Keratinocyte (primary cell): ENCODE data around the gene RIPOR2. TPM values are rescaled to one million over a fixed set of nuclear protein-coding genes. Genes with fewer than 3 reads are reported as not detected.

Experiments
- DNase-seq: peaks from one replicate; pipeline ENCODE4 v3.0.0-alpha.2; 2011; ENCODE audit warnings: low read depth, missing footprints, low spot score
- FAIRE-seq: peaks from 2 replicates; lab custom pipeline; 2011; peaks lifted over from hg19 to GRCh38; lab: Jason Lieb, UNC
- H2AFZ ChIP-seq: 2 replicates; pipeline ENCODE4 v1.6.0; 2012; ENCODE audit warnings: low read length, control low read depth, inconsistent platforms; ENCODE audit not compliant: control insufficient read depth
- H3K27ac ChIP-seq: 2 replicates; pipeline ENCODE4 v1.5.1; 2011; ENCODE audit warnings: low read length; ENCODE audit not compliant: control insufficient read depth, insufficient read depth
- H3K27me3 ChIP-seq: 3 replicates; pipeline ENCODE4 v1.6.0; 2011; ENCODE audit warnings: low read length; ENCODE audit not compliant: control insufficient read depth, insufficient read depth; ENCODE audit errors: extremely low read depth
- H3K36me3 ChIP-seq, 2 experiments: 2 replicates in 1 of 2; 3 replicates in 1 of 2; pipeline ENCODE4 v1.5.1; 2011; ENCODE audit warnings: low read length in 2 of 2, mild to moderate bottlenecking in 1 of 2; ENCODE audit not compliant: control insufficient read depth in 2 of 2, insufficient read depth in 2 of 2; ENCODE audit errors: extremely low read depth in 1 of 2
- H3K4me1 ChIP-seq: 3 replicates; pipeline ENCODE4 v1.5.1; 2011; ENCODE audit warnings: low read length; ENCODE audit not compliant: control insufficient read depth, insufficient read depth; ENCODE audit errors: extremely low read depth
- H3K4me2 ChIP-seq: 3 replicates; pipeline ENCODE4 v1.6.0; 2011; ENCODE audit warnings: low read depth, low read length; ENCODE audit not compliant: control insufficient read depth, insufficient read depth; ENCODE audit errors: extremely low read depth
- H3K4me3 ChIP-seq, 3 experiments: fragments of 200-600 bp in 1 of 3; sonication (generic) in 1 of 3; 2 replicates in 2 of 3; 3 replicates in 1 of 3; pipeline ENCODE4 v1.5.1; 2011 to 2016; ENCODE audit warnings: low read length in 3 of 3, mild to moderate bottlenecking in 3 of 3, control low read depth in 2 of 3, inconsistent platforms in 1 of 3, low read depth in 1 of 3, mixed read lengths in 1 of 3, mixed run types in 1 of 3, moderate library complexity in 1 of 3; ENCODE audit not compliant: control insufficient read depth in 2 of 3, insufficient read depth in 2 of 3; ENCODE audit errors: extremely low read depth in 1 of 3
- H3K79me2 ChIP-seq: 2 replicates; pipeline ENCODE4 v1.6.0; 2012; ENCODE audit warnings: low read length; ENCODE audit not compliant: control insufficient read depth, insufficient read depth
- H3K9ac ChIP-seq: 3 replicates; pipeline ENCODE4 v1.6.0; 2011; ENCODE audit warnings: low read length; ENCODE audit not compliant: control insufficient read depth, insufficient read depth; ENCODE audit errors: extremely low read depth
- H3K9me1 ChIP-seq: 3 replicates; pipeline ENCODE4 v1.6.0; 2011; ENCODE audit warnings: low read length; ENCODE audit not compliant: control insufficient read depth, insufficient read depth; ENCODE audit errors: extremely low read depth
- H3K9me3 ChIP-seq: 2 replicates; pipeline ENCODE4 v1.5.1; 2012; ENCODE audit warnings: low read depth, low read length; ENCODE audit not compliant: control insufficient read depth
- H4K20me1 ChIP-seq: 3 replicates; pipeline ENCODE4 v1.6.0; 2011; ENCODE audit warnings: low read length; ENCODE audit not compliant: control insufficient read depth, insufficient read depth; ENCODE audit errors: extremely low read depth
- EZH2 ChIP-seq: IDR thresholded peaks from one replicate; pipeline ENCODE4 v1.6.1; 2012; ENCODE audit warnings: inconsistent platforms, mild to moderate bottlenecking, low read length, moderate library complexity
- dilution Hi-C: fragments of 300-500 bp; cut with MboI; formaldehyde crosslinking; loops from one replicate; pipeline ENCODE4 v1.7.0; 2020; ENCODE audit warnings: low sequenced_read_pairs; ENCODE audit not compliant: extremely low pct_ligation_motif_present
- polyA plus RNA-seq, 5 experiments: library from polyadenylated mRNA; depleted of rRNA in 3 of 5; stranded (reverse) in 3 of 5; stranded (forward) in 1 of 5; unstranded in 1 of 5; fragments of >200 nt; gene quantifications; 1 replicate in 1 of 5; 2 replicates in 3 of 5; 3 replicates in 1 of 5; pipeline versions ENCODE4 v1.2.1 to v1.2.3, GENCODE V29; 2011 to 2012; ENCODE audit warnings: missing spikeins in 2 of 5, low read depth in 1 of 5, low replicate concordance in 1 of 5
- TF ChIP-seq, protein P1 (sequence below), 3 experiments: IDR thresholded peaks in 1 of 3; conservative IDR thresholded peaks in 1 of 3; optimal IDR thresholded peaks in 1 of 3; 2 replicates in 2 of 3; 3 replicates in 1 of 3; pipeline versions ENCODE3 to v1.5.1; 2011; ENCODE audit warnings: low read length in 3 of 3, mild to moderate bottlenecking in 3 of 3, moderate library complexity in 2 of 3, control low read depth in 1 of 3, inconsistent platforms in 1 of 3; ENCODE audit not compliant: insufficient read depth in 2 of 3; ENCODE audit errors: extremely low read depth in 1 of 3

RIPOR2 gene
- polyA plus RNA-seq, 1 donor (not counting 4 experiments of a cell fraction or from before 2014, with no cell fraction given), result 0.07 TPM

DNA sequence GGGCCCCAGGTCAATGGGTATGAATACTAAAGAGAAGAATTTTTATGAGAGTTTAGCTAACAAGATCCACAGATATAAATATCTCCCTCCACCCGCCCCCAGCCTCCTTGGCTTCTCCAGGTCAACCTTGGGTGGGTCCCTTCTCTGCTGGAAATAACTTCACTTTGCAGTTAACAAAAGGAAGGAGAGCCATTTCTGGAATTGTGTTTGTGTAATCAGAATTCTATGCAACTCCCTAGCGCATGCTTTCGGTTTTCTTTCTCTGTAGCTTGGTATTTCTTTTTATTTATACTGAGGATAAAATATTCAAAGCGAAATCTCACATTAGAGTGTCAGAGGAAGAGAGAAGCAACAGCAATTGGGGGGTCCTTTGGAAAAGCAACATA, 27.1 kb downstream of the RIPOR2 start:
- no peaks in the 10 kb centered on the region for H3K9me3 ChIP-seq
- FAIRE-seq (no peak), DNase-seq (no peak)
- no peak overlapping the region for H3K4me2 ChIP-seq
- no peaks in the 10 kb centered on the region for H3K36me3 ChIP-seq
- no peak overlapping the region for H3K27ac ChIP-seq
- H2AFZ ChIP-seq, result no peak overlapping the region
- dilution Hi-C loops, result no loop called here
- no peaks in the 10 kb centered on the region for H4K20me1 ChIP-seq
- peaks cover 60% of the 10 kb centered on the region for H3K27me3 ChIP-seq
- H3K9me1 ChIP-seq, result no peaks in the 10 kb centered on the region
- H3K4me3 ChIP-seq, result no peak overlapping the region
- no peaks in the 10 kb centered on the region for H3K79me2 ChIP-seq
- H3K4me1 ChIP-seq, result peaks cover 7% of the 10 kb centered on the region
- no peak for TF ChIP-seq EZH2
- TF ChIP-seq, protein P1, sequence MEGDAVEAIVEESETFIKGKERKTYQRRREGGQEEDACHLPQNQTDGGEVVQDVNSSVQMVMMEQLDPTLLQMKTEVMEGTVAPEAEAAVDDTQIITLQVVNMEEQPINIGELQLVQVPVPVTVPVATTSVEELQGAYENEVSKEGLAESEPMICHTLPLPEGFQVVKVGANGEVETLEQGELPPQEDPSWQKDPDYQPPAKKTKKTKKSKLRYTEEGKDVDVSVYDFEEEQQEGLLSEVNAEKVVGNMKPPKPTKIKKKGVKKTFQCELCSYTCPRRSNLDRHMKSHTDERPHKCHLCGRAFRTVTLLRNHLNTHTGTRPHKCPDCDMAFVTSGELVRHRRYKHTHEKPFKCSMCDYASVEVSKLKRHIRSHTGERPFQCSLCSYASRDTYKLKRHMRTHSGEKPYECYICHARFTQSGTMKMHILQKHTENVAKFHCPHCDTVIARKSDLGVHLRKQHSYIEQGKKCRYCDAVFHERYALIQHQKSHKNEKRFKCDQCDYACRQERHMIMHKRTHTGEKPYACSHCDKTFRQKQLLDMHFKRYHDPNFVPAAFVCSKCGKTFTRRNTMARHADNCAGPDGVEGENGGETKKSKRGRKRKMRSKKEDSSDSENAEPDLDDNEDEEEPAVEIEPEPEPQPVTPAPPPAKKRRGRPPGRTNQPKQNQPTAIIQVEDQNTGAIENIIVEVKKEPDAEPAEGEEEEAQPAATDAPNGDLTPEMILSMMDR (optimal IDR thresholded peaks at IDR 0.05 in 1 of 3, IDR thresholded peaks at IDR 0.05 in 1 of 3, conservative IDR thresholded peaks at IDR 0.05 in 1 of 3; ENCODE audit: extremely low read depth in 1 of 3, insufficient read depth in 2 of 3, low read length in 3 of 3), result no peak
- no peak overlapping the region for H3K9ac ChIP-seq

DNA sequence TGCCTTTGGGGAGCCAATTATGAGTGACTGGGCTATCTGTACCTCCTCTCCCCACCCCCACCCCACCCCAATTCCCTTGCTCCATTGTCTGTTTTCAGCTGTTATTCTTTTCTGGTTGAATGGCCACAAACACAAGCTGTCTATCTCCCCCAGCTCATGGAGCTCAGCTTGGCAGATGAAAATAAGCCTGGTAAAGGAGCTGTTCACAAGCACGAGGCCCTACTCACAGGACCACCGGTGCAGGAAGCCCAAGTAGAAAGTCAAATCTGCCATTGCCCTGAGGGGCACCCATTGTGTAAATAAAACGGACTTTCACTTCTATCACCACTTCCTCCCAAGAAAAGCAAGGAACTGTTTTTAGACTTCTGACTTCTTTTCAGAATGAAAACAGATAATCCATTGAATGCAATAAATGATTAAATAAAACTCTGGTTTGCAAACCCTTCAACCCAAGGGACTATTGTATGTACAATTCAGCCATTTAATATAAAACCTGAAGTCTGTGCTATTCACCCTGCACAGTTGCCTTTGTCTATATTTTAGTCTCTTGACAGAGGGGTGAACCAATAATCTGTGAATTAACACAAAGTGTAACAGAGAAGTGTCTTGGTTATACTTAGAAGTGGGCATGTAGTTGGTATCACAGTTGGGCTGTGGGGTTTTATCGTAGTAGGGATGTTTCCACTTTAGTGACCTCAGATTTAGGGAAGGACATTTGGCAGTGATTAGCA, 27.7 kb downstream of the RIPOR2 start:
- Histone ChIP-seq H3K27ac (no peak overlapping the region), H3K9me3 (no peaks in the 10 kb centered on the region), H3K9ac (no peak overlapping the region), H3K9me1 (no peaks in the 10 kb centered on the region), H3K79me2 (no peaks in the 10 kb centered on the region), H3K4me2 (no peak overlapping the region), H4K20me1 (no peaks in the 10 kb centered on the region), H3K36me3 (no peaks in the 10 kb centered on the region), H3K4me3 (no peak overlapping the region), H3K4me1 (peaks cover 7% of the 10 kb centered on the region), H3K27me3 (peaks cover 55% of the 10 kb centered on the region), H2AFZ (no peak overlapping the region)
- FAIRE-seq, result no peak
- dilution Hi-C loops, result no loop called here
- TF ChIP-seq EZH2, result no peak
- TF ChIP-seq, protein P1 (optimal IDR thresholded peaks at IDR 0.05 in 1 of 3, IDR thresholded peaks at IDR 0.05 in 1 of 3, conservative IDR thresholded peaks at IDR 0.05 in 1 of 3; ENCODE audit: extremely low read depth in 1 of 3, insufficient read depth in 2 of 3, low read length in 3 of 3), result no peak
- no peak for DNase-seq
